Natural killer cell treated with Interleukin-12 subunit alpha and Interleukin-12 subunit beta and Interleukin-15 and Interleukin-18, amount 100 ng/mL, for 72 hours (primary cell): ENCODE measurements around the gene FAM83F. TPM values are rescaled to one million over a fixed set of nuclear protein-coding genes. Genes with fewer than 3 reads are reported as not detected.
A peak's percentile ranks its signal among the peaks of the same experiment; 100 is the strongest.

Source experiments
- ATAC-seq, 2 donors: fragments of 150-1000 bp; cut with Tn5 transposase in 1 of 2; sonication (Bioruptor Pico), chemical (Tn5 transposase) in 1 of 2; 2 replicates each; pipeline ENCODE4 v1.10.0; 2021
- DNase-seq: peaks from one replicate; pipeline ENCODE4 v3.0.0; 2022; ENCODE audit warnings: low spot score
- H3K27ac Mint-ChIP-seq, 2 donors: 1 replicate in 1 of 2; 2 replicates in 1 of 2; pipeline ENCODE4 v1.8.0; 2022; ENCODE audit warnings: mixed read lengths in 2 of 2, mild to moderate bottlenecking in 1 of 2, moderate library complexity in 1 of 2
- H3K27me3 Mint-ChIP-seq, 2 donors: 1 replicate in 1 of 2; 2 replicates in 1 of 2; pipeline ENCODE4 v1.8.0; 2022; ENCODE audit warnings: mixed read lengths in 2 of 2
- H3K36me3 Mint-ChIP-seq: one replicate; pipeline ENCODE4 v1.8.0; 2022; ENCODE audit warnings: mixed read lengths
- H3K4me1 Mint-ChIP-seq, 2 donors: 1 replicate in 1 of 2; 2 replicates in 1 of 2; pipeline ENCODE4 v1.8.0; 2022; ENCODE audit warnings: low read depth in 2 of 2, mixed read lengths in 2 of 2, mild to moderate bottlenecking in 1 of 2
- H3K4me3 Mint-ChIP-seq: one replicate; pipeline ENCODE4 v1.8.0; 2022; ENCODE audit warnings: mixed read lengths
- H3K9me3 Mint-ChIP-seq: 2 replicates; pipeline ENCODE4 v1.8.0; 2022; ENCODE audit warnings: mixed read lengths
- total RNA-seq, 2 donors: library from RNA; stranded (reverse); gene quantifications; one replicate each; pipeline ENCODE4 v1.2.3, GENCODE V29; 2022

Gene FAM83F
- total RNA-seq, 2 donors from 2014 or later: 0.39 TPM; not detected in 1

- Mint-ChIP-seq H3K27ac (no peak overlapping the region), H3K36me3 (no peaks in the 10 kb centered on the region), H3K4me1 (no peaks in the 10 kb centered on the region)
Observed at GRCh38 chr22:40031766-40032470, 37.2 kb downstream of the FAM83F start.

GRCh38 chr22:40033586-40034380 is 39.0 kb downstream of the FAM83F start:
- no peaks in the 10 kb centered on the region for H3K9me3 Mint-ChIP-seq
- no peak for ATAC-seq
- peaks cover 4 to 7% of the 10 kb centered on the region in 2 donors for H3K27me3 Mint-ChIP-seq
- no peaks in the 10 kb centered on the region for H3K36me3 Mint-ChIP-seq
- no peaks in the 10 kb centered on the region for H3K4me1 Mint-ChIP-seq
- DNase-seq: no peak
- H3K4me3 Mint-ChIP-seq: no peak overlapping the region
- no peak overlapping the region for H3K27ac Mint-ChIP-seq

More at GRCh38 chr22:40031766-40032470, 37.2 kb downstream of the FAM83F start:
- H3K4me3 Mint-ChIP-seq: no peak overlapping the region
- no peaks in the 10 kb centered on the region for H3K9me3 Mint-ChIP-seq
- ATAC-seq (no peak), DNase-seq (no peak)
- H3K27me3 Mint-ChIP-seq: no peaks in the 10 kb centered on the region

- H3K27me3 Mint-ChIP-seq: peaks cover 11 to 19% of the 10 kb centered on the region in 2 donors
- DNase-seq (no peak), ATAC-seq (no peak)
- H3K36me3 Mint-ChIP-seq: no peaks in the 10 kb centered on the region
- no peak overlapping the region for H3K4me3 Mint-ChIP-seq
- no peaks in the 10 kb centered on the region for H3K4me1 Mint-ChIP-seq
- no peak overlapping the region for H3K27ac Mint-ChIP-seq
- no peaks in the 10 kb centered on the region for H3K9me3 Mint-ChIP-seq
Observed at GRCh38 chr22:40035351-40035750, 40.6 kb downstream of the FAM83F start.

DNA sequence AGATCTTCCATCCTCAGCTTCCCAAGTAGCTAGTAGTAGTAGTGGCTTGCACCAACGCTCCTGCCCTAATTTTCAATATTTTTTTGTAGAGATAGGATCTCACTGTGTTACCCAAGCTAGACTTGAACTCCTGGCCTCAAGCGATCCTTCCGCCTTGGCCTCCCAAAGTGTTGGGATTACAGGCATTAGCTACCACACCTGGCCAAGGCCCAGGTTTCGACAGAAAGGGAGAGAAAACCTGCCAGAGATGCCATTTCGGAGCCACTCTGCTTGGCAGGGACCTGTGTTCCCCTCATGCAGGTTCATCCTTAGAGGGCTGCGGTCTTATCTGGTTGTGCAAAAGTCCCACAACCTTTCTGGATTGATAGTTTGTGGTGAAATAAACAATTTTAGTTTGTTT is 41.4 kb downstream of the FAM83F start:
- Mint-ChIP-seq H3K27ac (peak overlapping the region in 1 of 2 donors; percentile 51), H3K27me3 (peaks cover 13 to 19% of the 10 kb centered on the region in 2 donors), H3K4me1 (no peaks in the 10 kb centered on the region), H3K36me3 (no peaks in the 10 kb centered on the region), H3K4me3 (no peak overlapping the region), H3K9me3 (no peaks in the 10 kb centered on the region)
- no peak for ATAC-seq
- DNase-seq: no peak

DNA sequence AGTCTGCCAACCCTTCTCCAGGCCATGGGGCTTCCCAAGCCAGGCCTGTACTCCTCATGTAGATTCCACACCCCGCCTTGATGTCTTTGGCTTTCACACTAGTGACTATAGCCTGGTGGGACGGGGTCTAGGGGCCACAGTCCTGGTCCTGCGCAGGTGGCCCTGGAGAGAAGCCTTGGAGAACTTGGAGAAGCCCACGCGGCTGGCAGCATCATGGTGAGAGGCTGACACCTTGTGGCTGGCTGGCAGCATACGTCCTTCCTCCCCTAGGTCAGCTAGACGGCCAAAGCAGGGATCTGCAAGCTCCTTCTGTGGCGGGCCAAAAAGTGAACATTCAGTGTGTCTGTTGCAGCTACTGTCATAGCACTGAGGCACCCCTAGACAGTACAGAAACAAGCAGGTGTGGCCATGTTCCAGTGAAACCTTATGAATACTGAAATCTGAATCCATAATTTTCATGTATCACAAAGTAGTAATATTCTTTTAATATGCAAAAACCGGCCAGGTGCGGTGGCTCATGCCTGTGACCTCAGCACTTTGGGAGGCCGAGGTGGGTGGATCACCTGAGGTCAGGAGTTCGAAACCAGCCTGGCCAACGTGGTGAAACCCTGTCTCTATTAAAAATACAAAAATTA is 42.0 kb downstream of the FAM83F start:
- H3K9me3 Mint-ChIP-seq: no peaks in the 10 kb centered on the region
- DNase-seq (no peak), ATAC-seq (peak; percentile 66 to 74)
- H3K4me3 Mint-ChIP-seq: no peak overlapping the region
- H3K27ac Mint-ChIP-seq: no peak overlapping the region
- no peaks in the 10 kb centered on the region for H3K4me1 Mint-ChIP-seq
- H3K36me3 Mint-ChIP-seq: no peaks in the 10 kb centered on the region
- peaks cover 13 to 19% of the 10 kb centered on the region in 2 donors for H3K27me3 Mint-ChIP-seq

GRCh38 chr22:40037320-40037719 is 42.6 kb downstream of the FAM83F start:
- DNase-seq (no peak), ATAC-seq (no peak)
- Mint-ChIP-seq H3K4me3 (no peak overlapping the region), H3K27me3 (peaks cover 13 to 19% of the 10 kb centered on the region in 2 donors), H3K4me1 (no peaks in the 10 kb centered on the region), H3K36me3 (no peaks in the 10 kb centered on the region), H3K27ac (no peak overlapping the region), H3K9me3 (no peaks in the 10 kb centered on the region)

DNA sequence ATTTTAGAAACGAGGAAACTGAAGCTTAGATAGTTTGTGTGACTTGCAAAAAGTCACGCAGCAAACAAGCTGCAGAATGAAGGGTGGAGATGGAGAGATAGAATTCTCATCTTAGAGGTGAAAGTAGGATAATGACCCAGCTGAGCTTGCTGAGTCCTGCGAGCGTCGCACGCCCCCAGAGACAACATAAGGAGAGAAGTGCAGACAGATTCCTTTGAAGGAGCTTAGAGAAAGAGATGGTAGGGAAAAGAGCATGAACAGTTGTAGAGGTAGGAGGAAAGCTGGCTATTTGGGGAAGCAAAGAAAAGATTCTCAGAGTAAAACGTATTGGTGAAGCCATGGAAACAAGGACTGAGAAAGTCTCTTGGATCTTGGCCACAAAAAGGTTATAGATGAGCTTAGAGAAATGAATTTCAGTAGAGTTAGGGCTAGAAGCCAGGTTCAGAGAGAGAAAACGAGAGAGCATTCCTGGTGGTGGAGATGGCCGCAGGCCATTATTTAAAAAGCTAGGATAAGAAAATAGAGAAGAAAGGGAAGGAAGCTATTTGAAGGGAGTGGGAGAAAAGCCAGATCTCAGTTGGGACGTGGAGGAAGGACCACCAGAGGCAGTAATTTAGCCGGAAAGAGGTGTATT is 44.8 kb downstream of the FAM83F start:
- Mint-ChIP-seq H3K27me3 (peaks cover 15 to 19% of the 10 kb centered on the region in 2 donors), H3K36me3 (no peaks in the 10 kb centered on the region), H3K4me3 (no peak overlapping the region), H3K4me1 (peaks cover 0 to 12% of the 10 kb centered on the region in 2 donors), H3K27ac (no peak overlapping the region), H3K9me3 (no peaks in the 10 kb centered on the region)
- ATAC-seq (no peak), DNase-seq (no peak)

- ATAC-seq: no peak
- no peaks in the 10 kb centered on the region for H3K36me3 Mint-ChIP-seq
- H3K9me3 Mint-ChIP-seq: no peaks in the 10 kb centered on the region
- no peak overlapping the region for H3K27ac Mint-ChIP-seq
- no peak overlapping the region for H3K4me3 Mint-ChIP-seq
- H3K27me3 Mint-ChIP-seq: peaks cover 15 to 19% of the 10 kb centered on the region in 2 donors
- no peak for DNase-seq
- peaks cover 4 to 14% of the 10 kb centered on the region in 2 donors for H3K4me1 Mint-ChIP-seq
Observed at GRCh38 chr22:40040927-40041326, 46.2 kb downstream of the FAM83F start.

- no peak for ATAC-seq
- H3K9me3 Mint-ChIP-seq: no peaks in the 10 kb centered on the region
- no peaks in the 10 kb centered on the region for H3K36me3 Mint-ChIP-seq
- H3K4me3 Mint-ChIP-seq: no peak overlapping the region
- DNase-seq: no peak
- H3K27ac Mint-ChIP-seq: no peak overlapping the region
- H3K4me1 Mint-ChIP-seq: peaks cover 8 to 17% of the 10 kb centered on the region in 2 donors
- peaks cover 15 to 19% of the 10 kb centered on the region in 2 donors for H3K27me3 Mint-ChIP-seq
Observed at GRCh38 chr22:40041366-40042137, 46.8 kb downstream of the FAM83F start.

GRCh38 chr22:40042312-40042711 is 47.6 kb downstream of the FAM83F start:
- DNase-seq (no peak), ATAC-seq (no peak)
- H3K36me3 Mint-ChIP-seq: no peaks in the 10 kb centered on the region
- H3K4me1 Mint-ChIP-seq: peaks cover 13 to 19% of the 10 kb centered on the region in 2 donors
- peak overlapping the region in 1 of 2 donors; percentile 96 for H3K27ac Mint-ChIP-seq
- no peak overlapping the region for H3K4me3 Mint-ChIP-seq
- H3K27me3 Mint-ChIP-seq: peaks cover 15 to 19% of the 10 kb centered on the region in 2 donors
- H3K9me3 Mint-ChIP-seq: no peaks in the 10 kb centered on the region

- H3K27me3 Mint-ChIP-seq: peaks cover 12 to 13% of the 10 kb centered on the region in 2 donors
- peak overlapping the region; percentile 91 for H3K4me3 Mint-ChIP-seq
- peaks cover 18 to 24% of the 10 kb centered on the region in 2 donors for H3K4me1 Mint-ChIP-seq
- H3K27ac Mint-ChIP-seq: peak overlapping the region; percentile 96 to 98
- DNase-seq: no peak
- H3K9me3 Mint-ChIP-seq: no peaks in the 10 kb centered on the region
- no peak for ATAC-seq
- no peaks in the 10 kb centered on the region for H3K36me3 Mint-ChIP-seq
Observed at GRCh38 chr22:40043081-40043480, 48.3 kb downstream of the FAM83F start.

- peak overlapping the region; percentile 96 to 98 for H3K27ac Mint-ChIP-seq
Observed at GRCh38 chr22:40043793-40044101, 49.0 kb downstream of the FAM83F start.

More at GRCh38 chr22:40043793-40044101, 49.0 kb downstream of the FAM83F start:
- peaks cover 11 to 12% of the 10 kb centered on the region in 2 donors for H3K27me3 Mint-ChIP-seq
- H3K4me1 Mint-ChIP-seq: peaks cover 19 to 25% of the 10 kb centered on the region in 2 donors
- no peaks in the 10 kb centered on the region for H3K9me3 Mint-ChIP-seq
- peak overlapping the region; percentile 91 for H3K4me3 Mint-ChIP-seq
- ATAC-seq: no peak
- no peaks in the 10 kb centered on the region for H3K36me3 Mint-ChIP-seq
- no peak for DNase-seq
